ENCODE measurements around the gene USP17L12. TPM values are rescaled to one million over a fixed set of nuclear protein-coding genes. Genes with fewer than 3 reads are reported as not detected.

The USP17L12 gene, protein sequence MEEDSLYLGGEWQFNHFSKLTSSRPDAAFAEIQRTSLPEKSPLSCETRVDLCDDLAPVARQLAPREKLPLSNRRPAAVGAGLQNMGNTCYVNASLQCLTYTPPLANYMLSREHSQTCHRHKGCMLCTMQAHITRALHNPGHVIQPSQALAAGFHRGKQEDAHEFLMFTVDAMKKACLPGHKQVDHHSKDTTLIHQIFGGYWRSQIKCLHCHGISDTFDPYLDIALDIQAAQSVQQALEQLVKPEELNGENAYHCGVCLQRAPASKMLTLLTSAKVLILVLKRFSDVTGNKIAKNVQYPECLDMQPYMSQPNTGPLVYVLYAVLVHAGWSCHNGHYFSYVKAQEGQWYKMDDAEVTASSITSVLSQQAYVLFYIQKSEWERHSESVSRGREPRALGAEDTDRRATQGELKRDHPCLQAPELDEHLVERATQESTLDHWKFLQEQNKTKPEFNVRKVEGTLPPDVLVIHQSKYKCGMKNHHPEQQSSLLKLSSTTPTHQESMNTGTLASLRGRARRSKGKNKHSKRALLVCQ
- not detected in 2 replicates for total RNA-seq

DNA sequence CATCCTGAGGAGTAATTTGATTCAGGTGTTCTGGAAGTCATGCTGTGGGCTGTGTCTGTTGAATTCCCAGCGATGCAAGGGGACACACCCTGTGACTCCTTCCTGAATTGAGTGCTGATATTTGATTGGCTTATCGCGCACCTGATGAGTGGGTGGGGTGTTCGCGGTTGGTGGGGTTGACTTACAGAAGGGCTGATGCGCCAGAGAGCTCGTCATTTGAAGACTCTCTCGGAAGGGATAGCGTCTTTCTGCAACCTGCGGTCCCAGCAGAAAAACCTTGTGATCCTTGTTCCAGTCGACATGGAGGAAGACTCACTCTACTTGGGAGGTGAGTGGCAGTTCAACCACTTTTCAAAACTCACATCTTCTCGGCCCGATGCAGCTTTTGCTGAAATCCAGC, at the start of gene USP17L12:
TSS of gene USP17L12 (plus strand) at position 301 of the 400 bp plus-strand sequence. CDS start at position 301, 0 bp downstream.

DNA sequence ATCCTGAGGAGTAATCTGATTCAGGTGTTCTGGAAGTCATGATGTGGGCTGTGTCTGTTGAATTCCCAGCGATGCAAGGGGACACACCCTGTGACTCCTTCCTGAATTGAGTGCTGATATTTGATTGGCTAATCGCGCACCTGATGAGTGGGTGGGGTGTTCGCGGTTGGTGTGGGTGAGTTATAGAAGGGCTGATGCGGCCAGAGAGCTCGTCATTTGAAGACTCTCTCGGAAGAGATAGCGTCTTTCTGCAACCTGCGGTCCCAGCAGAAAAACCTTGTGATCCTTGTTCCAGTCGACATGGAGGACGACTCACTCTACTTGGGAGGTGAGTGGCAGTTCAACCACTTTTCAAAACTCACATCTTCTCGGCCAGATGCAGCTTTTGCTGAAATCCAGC, 9.6 kb upstream of the USP17L12 start, which contains the start of gene USP17L10:
TSS of gene USP17L10 (plus strand) at position 301 of the 400 bp plus-strand sequence. CDS start at position 301, 0 bp downstream.

DNA sequence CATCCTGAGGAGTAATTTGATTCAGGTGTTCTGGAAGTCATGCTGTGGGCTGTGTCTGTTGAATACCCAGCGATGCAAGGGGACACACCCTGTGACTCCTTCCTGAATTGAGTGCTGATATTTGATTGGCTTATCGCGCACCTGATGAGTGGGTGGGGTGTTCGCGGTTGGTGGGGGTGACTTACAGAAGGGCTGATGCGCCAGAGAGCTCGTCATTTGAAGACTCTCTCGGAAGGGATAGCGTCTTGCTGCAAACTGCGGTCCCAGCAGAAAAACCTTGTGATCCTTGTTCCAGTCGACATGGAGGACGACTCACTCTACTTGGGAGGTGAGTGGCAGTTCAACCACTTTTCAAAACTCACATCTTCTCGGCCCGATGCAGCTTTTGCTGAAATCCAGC, 4.8 kb upstream of the USP17L12 start, which contains the start of gene USP17L11:
TSS of gene USP17L11 (plus strand) at position 301 of the 400 bp plus-strand sequence. CDS start at position 301, 0 bp downstream.

DNA sequence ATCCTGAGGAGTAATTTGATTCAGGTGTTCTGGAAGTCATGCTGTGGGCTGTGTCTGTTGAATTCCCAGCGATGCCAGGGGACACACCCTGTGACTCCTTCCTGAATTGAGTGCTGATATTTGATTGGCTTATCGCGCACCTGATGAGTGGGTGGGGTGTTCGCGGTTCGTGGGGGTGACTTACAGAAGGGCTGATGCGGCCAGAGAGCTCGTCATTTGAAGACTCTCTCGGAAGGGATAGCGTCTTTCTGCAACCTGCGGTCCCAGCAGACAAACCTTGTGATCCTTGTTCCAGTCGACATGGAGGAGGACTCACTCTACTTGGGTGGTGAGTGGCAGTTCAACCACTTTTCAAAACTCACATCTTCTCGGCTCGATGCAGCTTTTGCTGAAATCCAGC, 4.6 kb downstream of the USP17L12 start, which contains the start of gene USP17L13:
TSS of gene USP17L13 (plus strand) at position 301 of the 400 bp plus-strand sequence. CDS start at position 301, 0 bp downstream.

DNA sequence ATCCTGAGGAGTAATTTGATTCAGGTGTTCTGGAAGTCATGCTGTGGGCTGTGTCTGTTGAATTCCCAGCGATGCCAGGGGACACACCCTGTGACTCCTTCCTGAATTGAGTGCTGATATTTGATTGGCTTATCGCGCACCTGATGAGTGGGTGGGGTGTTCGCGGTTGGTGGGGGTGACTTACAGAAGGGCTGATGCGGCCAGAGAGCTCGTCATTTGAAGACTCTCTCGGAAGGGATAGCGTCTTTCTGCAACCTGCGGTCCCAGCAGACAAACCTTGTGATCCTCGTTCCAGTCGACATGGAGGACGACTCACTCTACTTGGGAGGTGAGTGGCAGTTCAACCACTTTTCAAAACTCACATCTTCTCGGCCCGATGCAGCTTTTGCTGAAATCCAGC, 14.1 kb downstream of the USP17L12 start, which contains the start of gene USP17L15:
TSS of gene USP17L15 (plus strand) at position 301 of the 400 bp plus-strand sequence. CDS start at position 301, 0 bp downstream.

DNA sequence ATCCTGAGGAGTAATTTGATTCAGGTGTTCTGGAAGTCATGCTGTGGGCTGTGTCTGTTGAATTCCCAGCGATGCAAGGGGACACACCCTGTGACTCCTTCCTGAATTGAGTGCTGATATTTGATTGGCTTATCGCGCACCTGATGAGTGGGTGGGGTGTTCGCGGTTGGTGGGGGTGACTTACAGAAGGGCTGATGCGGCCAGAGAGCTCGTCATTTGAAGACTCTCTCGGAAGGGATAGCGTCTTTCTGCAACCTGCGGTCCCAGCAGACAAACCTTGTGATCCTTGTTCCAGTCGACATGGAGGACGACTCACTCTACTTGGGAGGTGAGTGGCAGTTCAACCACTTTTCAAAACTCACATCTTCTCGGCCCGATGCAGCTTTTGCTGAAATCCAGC, 23.6 kb downstream of the USP17L12 start, which contains the start of gene USP17L17:
TSS of gene USP17L17 (plus strand) at position 301 of the 400 bp plus-strand sequence. CDS start at position 301, 0 bp downstream.

DNA sequence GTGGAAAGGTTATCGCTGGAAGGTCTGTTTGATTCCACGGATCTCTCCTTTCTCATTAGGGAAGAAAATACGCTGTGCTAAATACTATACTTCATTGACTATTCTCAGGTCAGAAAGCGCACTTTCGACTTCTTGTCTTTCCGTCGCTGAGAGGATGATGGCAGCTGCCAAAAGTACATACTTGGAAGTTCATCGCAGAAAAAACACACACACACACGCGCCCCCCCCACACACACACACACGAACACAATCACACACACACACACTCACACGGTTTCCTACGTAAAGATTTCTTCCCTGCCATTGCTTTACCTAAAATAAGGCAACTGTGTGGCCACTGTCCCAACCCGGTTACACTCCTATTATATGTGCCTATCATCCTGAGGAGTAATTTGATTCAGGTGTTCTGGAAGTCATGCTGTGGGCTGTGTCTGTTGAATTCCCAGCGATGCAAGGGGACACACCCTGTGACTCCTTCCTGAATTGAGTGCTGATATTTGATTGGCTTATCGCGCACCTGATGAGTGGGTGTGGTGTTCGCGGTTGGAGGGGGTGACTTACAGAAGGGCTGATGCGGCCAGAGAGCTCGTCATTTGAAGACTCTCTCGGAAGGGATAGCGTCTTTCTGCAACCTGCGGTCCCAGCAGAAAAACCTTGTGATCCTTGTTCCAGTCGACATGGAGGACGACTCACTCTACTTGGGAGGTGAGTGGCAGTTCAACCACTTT, 28.2 kb downstream of the USP17L12 start, which contains the start of gene USP17L18:
TSS of gene USP17L18 (plus strand) at position 678 of the 728 bp plus-strand sequence. CDS start at position 678, 0 bp downstream.

DNA sequence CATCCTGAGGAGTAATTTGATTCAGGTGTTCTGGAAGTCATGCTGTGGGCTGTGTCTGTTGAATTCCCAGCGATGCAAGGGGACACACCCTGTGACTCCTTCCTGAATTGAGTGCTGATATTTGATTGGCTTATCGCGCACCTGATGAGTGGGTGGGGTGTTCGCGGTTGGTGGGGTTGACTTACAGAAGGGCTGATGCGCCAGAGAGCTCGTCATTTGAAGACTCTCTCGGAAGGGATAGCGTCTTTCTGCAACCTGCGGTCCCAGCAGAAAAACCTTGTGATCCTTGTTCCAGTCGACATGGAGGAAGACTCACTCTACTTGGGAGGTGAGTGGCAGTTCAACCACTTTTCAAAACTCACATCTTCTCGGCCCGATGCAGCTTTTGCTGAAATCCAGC, 33.1 kb downstream of the USP17L12 start, which contains the start of gene USP17L19:
TSS of gene USP17L19 (plus strand) at position 301 of the 400 bp plus-strand sequence. CDS start at position 301, 0 bp downstream.

DNA sequence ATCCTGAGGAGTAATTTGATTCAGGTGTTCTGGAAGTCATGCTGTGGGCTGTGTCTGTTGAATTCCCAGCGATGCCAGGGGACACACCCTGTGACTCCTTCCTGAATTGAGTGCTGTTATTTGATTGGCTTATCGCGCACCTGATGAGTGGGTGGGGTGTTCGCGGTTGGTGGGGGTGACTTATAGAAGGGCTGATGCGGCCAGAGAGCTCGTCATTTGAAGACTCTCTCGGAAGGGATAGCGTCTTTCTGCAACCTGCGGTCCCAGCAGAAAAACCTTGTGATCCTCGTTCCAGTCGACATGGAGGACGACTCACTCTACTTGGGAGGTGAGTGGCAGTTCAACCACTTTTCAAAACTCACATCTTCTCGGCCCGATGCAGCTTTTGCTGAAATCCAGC, 37.9 kb downstream of the USP17L12 start, which contains the start of gene USP17L20:
TSS of gene USP17L20 (plus strand) at position 301 of the 400 bp plus-strand sequence. CDS start at position 301, 0 bp downstream.

DNA sequence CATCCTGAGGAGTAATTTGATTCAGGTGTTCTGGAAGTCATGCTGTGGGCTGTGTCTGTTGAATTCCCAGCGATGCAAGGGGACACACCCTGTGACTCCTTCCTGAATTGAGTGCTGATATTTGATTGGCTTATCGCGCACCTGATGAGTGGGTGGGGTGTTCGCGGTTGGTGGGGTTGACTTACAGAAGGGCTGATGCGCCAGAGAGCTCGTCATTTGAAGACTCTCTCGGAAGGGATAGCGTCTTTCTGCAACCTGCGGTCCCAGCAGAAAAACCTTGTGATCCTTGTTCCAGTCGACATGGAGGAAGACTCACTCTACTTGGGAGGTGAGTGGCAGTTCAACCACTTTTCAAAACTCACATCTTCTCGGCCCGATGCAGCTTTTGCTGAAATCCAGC, 42.6 kb downstream of the USP17L12 start, which contains the start of gene USP17L21:
TSS of gene USP17L21 (plus strand) at position 301 of the 400 bp plus-strand sequence. CDS start at position 301, 0 bp downstream.

DNA sequence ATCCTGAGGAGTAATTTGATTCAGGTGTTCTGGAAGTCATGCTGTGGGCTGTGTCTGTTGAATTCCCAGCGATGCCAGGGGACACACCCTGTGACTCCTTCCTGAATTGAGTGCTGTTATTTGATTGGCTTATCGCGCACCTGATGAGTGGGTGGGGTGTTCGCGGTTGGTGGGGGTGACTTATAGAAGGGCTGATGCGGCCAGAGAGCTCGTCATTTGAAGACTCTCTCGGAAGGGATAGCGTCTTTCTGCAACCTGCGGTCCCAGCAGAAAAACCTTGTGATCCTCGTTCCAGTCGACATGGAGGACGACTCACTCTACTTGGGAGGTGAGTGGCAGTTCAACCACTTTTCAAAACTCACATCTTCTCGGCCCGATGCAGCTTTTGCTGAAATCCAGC, 47.4 kb downstream of the USP17L12 start, which contains the start of gene USP17L22:
TSS of gene USP17L22 (plus strand) at position 301 of the 400 bp plus-strand sequence. CDS start at position 301, 0 bp downstream.

Other genes starting within 250 kb of the USP17L12 start
- gene FAM90A26, start 49.7 kb upstream of the USP17L12 start, total RNA-seq: not detected in 2 replicates
- not detected in 2 replicates for gene USP17L10, start 9.5 kb upstream of the USP17L12 start, total RNA-seq
- not detected in 2 replicates for gene USP17L11, start 4.7 kb upstream of the USP17L12 start, total RNA-seq
- not detected in 2 replicates for gene USP17L13, start 4.7 kb downstream of the USP17L12 start, total RNA-seq
- not detected in 2 replicates for gene USP17L15, start 14.2 kb downstream of the USP17L12 start, total RNA-seq
- not detected in 2 replicates for gene USP17L17, start 23.7 kb downstream of the USP17L12 start, total RNA-seq
- not detected in 2 replicates for gene USP17L18, start 28.5 kb downstream of the USP17L12 start, total RNA-seq
- gene USP17L19, start 33.2 kb downstream of the USP17L12 start, total RNA-seq: not detected in 2 replicates
- not detected in 2 replicates for gene USP17L20, start 38.0 kb downstream of the USP17L12 start, total RNA-seq
- not detected in 2 replicates for gene USP17L21, start 42.7 kb downstream of the USP17L12 start, total RNA-seq
- gene USP17L22, start 47.5 kb downstream of the USP17L12 start, total RNA-seq: not detected in 2 replicates
- not detected in 2 replicates for gene USP17L24, start 105.0 kb downstream of the USP17L12 start, total RNA-seq
- gene USP17L25, start 109.8 kb downstream of the USP17L12 start, total RNA-seq: not detected in 2 replicates
- not detected in 2 replicates for gene USP17L26, start 114.5 kb downstream of the USP17L12 start, total RNA-seq
- gene USP17L5, start 119.3 kb downstream of the USP17L12 start, total RNA-seq: not detected in 2 replicates
- not detected in 2 replicates for gene USP17L27, start 124.0 kb downstream of the USP17L12 start, total RNA-seq
- gene USP17L28, start 128.7 kb downstream of the USP17L12 start, total RNA-seq: not detected in 2 replicates
- not detected in 2 replicates for gene USP17L29, start 133.5 kb downstream of the USP17L12 start, total RNA-seq
- gene USP17L30, start 143.0 kb downstream of the USP17L12 start, total RNA-seq: not detected in 2 replicates
- not detected in 2 replicates for gene DEFB131A, start 224.3 kb downstream of the USP17L12 start, total RNA-seq

All from smooth muscle cell of the pulmonary artery (primary cell).